ENCODE measurements around the gene LARP1.

- TF ChIP-seq POLR2AphosphoS5 (IDR thresholded peaks at IDR 0.05; ENCODE audit: low read depth, low read length) (no peak), POLR2A (IDR thresholded peaks at IDR 0.05; ENCODE audit: low read depth, low read length) (no peak)
Observed at GRCh38 chr5:154840435-154841272, 85.5 kb downstream of the LARP1 start.
